GM23338 (cell line): ENCODE data around the gene ITPRIP. TPM values are rescaled to one million over a fixed set of nuclear protein-coding genes. Genes with fewer than 3 reads are reported as not detected.

Experiments
- ATAC-seq: fragments of 200-7000 bp; cut with Tn5 transposase; 3 replicates; pipeline ENCODE4 v1.9.1; 2020
- DNase-seq: peaks from one replicate; pipeline ENCODE4 v3.0.0-alpha.2; 2015; ENCODE audit warnings: low spot score
- H2AFZ ChIP-seq: fragments of 200-600 bp; sonication (generic); 2 replicates; pipeline ENCODE4 v1.8.0; 2016; ENCODE audit warnings: antibody characterized with exemption, mild to moderate bottlenecking, moderate library complexity
- H3F3A ChIP-seq: fragments of 200-600 bp; sonication (generic); replicated peaks from 2 replicates; pipeline ENCODE4 v1.8.0; 2017; ENCODE audit warnings: antibody characterized with exemption, mixed run types, low read depth
- H3K27ac ChIP-seq: fragments of 200-600 bp; sonication (generic); 2 replicates; pipeline ENCODE4 v1.6.1; 2016; ENCODE audit warnings: low read depth
- H3K27me3 ChIP-seq: fragments of 200-600 bp; sonication (generic); 2 replicates; pipeline ENCODE4 v1.8.0; 2016; ENCODE audit warnings: mild to moderate bottlenecking, mixed run types, moderate library complexity; ENCODE audit not compliant: insufficient read depth
- H3K36me3 ChIP-seq: fragments of 200-600 bp; sonication (generic); 2 replicates; pipeline ENCODE4 v1.8.0; 2016; ENCODE audit warnings: mild to moderate bottlenecking; ENCODE audit not compliant: insufficient read depth
- H3K4me1 ChIP-seq: fragments of 200-600 bp; sonication (generic); 2 replicates; pipeline ENCODE4 v1.8.0; 2016; ENCODE audit warnings: mild to moderate bottlenecking, moderate library complexity; ENCODE audit not compliant: insufficient read depth
- H3K4me2 ChIP-seq: fragments of 200-600 bp; sonication (generic); 2 replicates; pipeline ENCODE4 v1.7.1; 2017; ENCODE audit warnings: mixed run types
- H3K4me3 ChIP-seq: fragments of 200-600 bp; sonication (generic); 2 replicates; pipeline ENCODE4 v1.6.1; 2016; ENCODE audit warnings: mixed run types
- H3K79me2 ChIP-seq: fragments of 200-600 bp; sonication (generic); replicated peaks from 2 replicates; pipeline ENCODE4 v1.8.0; 2017; ENCODE audit warnings: mild to moderate bottlenecking; ENCODE audit not compliant: insufficient read depth
- H3K9me2 ChIP-seq: fragments of 200-600 bp; sonication (generic); 2 replicates; pipeline ENCODE4 v1.8.0; 2017; ENCODE audit not compliant: insufficient read depth
- H4K20me1 ChIP-seq: fragments of 200-600 bp; sonication (generic); replicated peaks from 2 replicates; pipeline ENCODE4 v1.8.0; 2017; ENCODE audit warnings: mild to moderate bottlenecking; ENCODE audit not compliant: insufficient read depth
- H3K27ac Mint-ChIP-seq: 2 replicates; pipeline ENCODE4 v1.8.0; 2020; ENCODE audit warnings: inconsistent platforms, mild to moderate bottlenecking, moderate library complexity, mixed read lengths
- H3K27me3 Mint-ChIP-seq: 3 replicates; pipeline ENCODE4 v1.8.0; 2022; ENCODE audit warnings: low read depth, mild to moderate bottlenecking, moderate library complexity, mixed read lengths, inconsistent platforms; ENCODE audit not compliant: insufficient read depth, poor library complexity
- H3K36me3 Mint-ChIP-seq: 3 replicates; pipeline ENCODE4 v1.8.0; 2021; ENCODE audit warnings: low read depth, mild to moderate bottlenecking, inconsistent platforms, moderate library complexity, mixed read lengths
- H3K4me1 Mint-ChIP-seq: 3 replicates; pipeline ENCODE4 v1.8.0; 2020; ENCODE audit warnings: mild to moderate bottlenecking, inconsistent platforms, mixed read lengths
- H3K4me3 Mint-ChIP-seq: 3 replicates; pipeline ENCODE4 v1.8.0; 2021; ENCODE audit warnings: moderate library complexity, mild to moderate bottlenecking, inconsistent platforms, mixed read lengths
- H3K9me3 Mint-ChIP-seq: 3 replicates; pipeline ENCODE4 v1.8.0; 2020; ENCODE audit warnings: moderate library complexity, mild to moderate bottlenecking, inconsistent platforms, mixed read lengths
- CREB1 ChIP-seq: fragments of 250-450 bp; sonication (Bioruptor Pico); IDR thresholded peaks from 2 replicates; pipeline ENCODE4 v1.5.0; 2020; ENCODE audit warnings: low read depth, mild to moderate bottlenecking, moderate library complexity
- EZH2 ChIP-seq: fragments of 200-600 bp; sonication (generic); IDR thresholded peaks from one replicate; pipeline ENCODE4 v1.8.0; 2017; ENCODE audit warnings: antibody characterized with exemption, mild to moderate bottlenecking, low read depth; ENCODE audit not compliant: unreplicated experiment
- JUNB ChIP-seq: IDR thresholded peaks from one replicate; pipeline ENCODE4 v1.6.1; 2016; ENCODE audit warnings: antibody characterized with exemption; ENCODE audit not compliant: unreplicated experiment
- NANOG ChIP-seq: IDR thresholded peaks from 2 replicates; pipeline ENCODE4 v1.6.1; 2016; ENCODE audit warnings: antibody characterized with exemption, borderline replicate concordance
- POLR2AphosphoS5 ChIP-seq: IDR thresholded peaks from 2 replicates; pipeline ENCODE4 v1.6.1; 2016; ENCODE audit warnings: antibody characterized with exemption, low read depth
- ZNF114 ChIP-seq: fragments of 250-450 bp; sonication (Bioruptor Pico); IDR thresholded peaks from 2 replicates; pipeline ENCODE4 v1.5.0; 2020; ENCODE audit warnings: mild to moderate bottlenecking, moderate library complexity
- ZNF331 ChIP-seq: fragments of 250-450 bp; sonication (Bioruptor Pico); IDR thresholded peaks from 2 replicates; pipeline ENCODE4 v1.5.0; 2020; ENCODE audit warnings: low read depth, mild to moderate bottlenecking, moderate library complexity
- polyA plus RNA-seq: library from polyadenylated mRNA; unstranded; fragments of >200 nt; fragmentation: Nextera tagmentation; extraction: Ambion mirVana; gene quantifications from 2 replicates; pipeline ENCODE4 v1.2.1, GENCODE V29; 2016
- total RNA-seq: library from RNA; depleted of rRNA; stranded (reverse); fragments of >200 nt; shearing (Covaris generic); gene quantifications from 2 replicates; pipeline ENCODE4 v1.2.3, GENCODE V29; 2014
- TF ChIP-seq, protein P1 (sequence below): fragments of 250-450 bp; sonication (Bioruptor Pico); IDR thresholded peaks from 2 replicates; pipeline ENCODE4 v1.5.0; 2020; ENCODE audit warnings: mild to moderate bottlenecking, moderate library complexity
- TF ChIP-seq, protein P2 (sequence below), 2 experiments: fragments of 200-600 bp in 1 of 2; sonication (generic) in 1 of 2; conservative IDR thresholded peaks; 2 replicates each; pipeline versions ENCODE4 v1.5.1 to v1.6.1; 2016 to 2017; ENCODE audit warnings: antibody characterized with exemption in 2 of 2, low read depth in 2 of 2, mild to moderate bottlenecking in 2 of 2, moderate library complexity in 1 of 2

The ITPRIP gene
- total and polyA plus RNA-seq, 2 experiments from 2014 or later: 6.9 to 15.2 TPM

DNA sequence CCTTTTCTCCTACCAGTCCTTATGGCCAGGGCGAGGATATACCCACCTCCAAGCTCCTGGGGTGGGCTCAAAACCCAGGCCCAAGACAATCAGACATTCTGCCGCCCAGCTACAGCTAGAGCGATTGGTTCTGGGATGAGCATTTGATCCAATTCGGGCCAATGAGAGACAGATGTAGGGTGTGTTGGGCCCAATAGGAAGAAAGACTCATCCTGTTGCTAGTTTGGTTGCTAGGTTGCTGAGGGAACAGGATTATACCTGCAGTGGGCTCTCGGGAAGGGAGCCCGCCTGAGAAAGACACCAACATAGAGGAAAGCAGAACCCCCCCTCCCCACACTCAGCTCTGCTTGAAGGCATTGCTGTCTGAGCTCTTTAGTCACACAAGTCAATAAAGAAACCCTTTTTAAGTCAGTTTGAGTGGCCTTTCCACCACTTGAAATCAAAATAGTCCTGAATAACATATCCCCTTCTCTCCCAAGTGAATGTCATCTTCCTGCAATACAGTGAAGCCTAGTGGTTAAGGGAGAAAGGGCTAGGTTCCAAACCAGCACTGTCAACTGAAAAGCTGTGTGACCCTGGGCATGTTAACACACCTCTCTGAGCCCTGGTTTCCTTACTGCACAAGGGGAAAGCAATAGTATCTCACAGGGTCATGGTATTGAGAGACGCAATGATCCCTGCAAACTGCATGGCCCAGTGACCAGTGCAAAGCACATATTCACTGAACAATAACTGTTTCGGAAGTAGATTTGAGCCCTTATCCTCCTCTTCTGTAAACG, 21.8 kb downstream of the ITPRIP start:
- H3K4me3 Mint-ChIP-seq: no peak overlapping the region
- DNase-seq: no peak
- Histone ChIP-seq H2AFZ (no peak overlapping the region), H3K27me3 (no peaks in the 10 kb centered on the region), H3K4me2 (peak overlapping the region; percentile 46; the same call in 1 of the 2 replicates), H3K79me2 (peaks cover 52% of the 10 kb centered on the region), H3K4me3 (no peak overlapping the region), H3K4me1 (peaks cover 36% of the 10 kb centered on the region), H3F3A (no peaks in the 10 kb centered on the region), H3K36me3 (no peaks in the 10 kb centered on the region), H3K9me2 (no peaks in the 10 kb centered on the region), H3K27ac (no peak overlapping the region), H4K20me1 (peaks cover 18% of the 10 kb centered on the region)
- H3K27ac Mint-ChIP-seq: no peak overlapping the region
- H3K27me3 Mint-ChIP-seq: peaks cover 12% of the 10 kb centered on the region
- TF ChIP-seq EZH2 (no peak), POLR2AphosphoS5 (no peak), ZNF114 (CRISPR knock-in tag) (no peak), JUNB (no peak), CREB1 (CRISPR knock-in tag) (no peak), NANOG (no peak), ZNF331 (CRISPR knock-in tag) (no peak)
- TF ChIP-seq, protein P1, sequence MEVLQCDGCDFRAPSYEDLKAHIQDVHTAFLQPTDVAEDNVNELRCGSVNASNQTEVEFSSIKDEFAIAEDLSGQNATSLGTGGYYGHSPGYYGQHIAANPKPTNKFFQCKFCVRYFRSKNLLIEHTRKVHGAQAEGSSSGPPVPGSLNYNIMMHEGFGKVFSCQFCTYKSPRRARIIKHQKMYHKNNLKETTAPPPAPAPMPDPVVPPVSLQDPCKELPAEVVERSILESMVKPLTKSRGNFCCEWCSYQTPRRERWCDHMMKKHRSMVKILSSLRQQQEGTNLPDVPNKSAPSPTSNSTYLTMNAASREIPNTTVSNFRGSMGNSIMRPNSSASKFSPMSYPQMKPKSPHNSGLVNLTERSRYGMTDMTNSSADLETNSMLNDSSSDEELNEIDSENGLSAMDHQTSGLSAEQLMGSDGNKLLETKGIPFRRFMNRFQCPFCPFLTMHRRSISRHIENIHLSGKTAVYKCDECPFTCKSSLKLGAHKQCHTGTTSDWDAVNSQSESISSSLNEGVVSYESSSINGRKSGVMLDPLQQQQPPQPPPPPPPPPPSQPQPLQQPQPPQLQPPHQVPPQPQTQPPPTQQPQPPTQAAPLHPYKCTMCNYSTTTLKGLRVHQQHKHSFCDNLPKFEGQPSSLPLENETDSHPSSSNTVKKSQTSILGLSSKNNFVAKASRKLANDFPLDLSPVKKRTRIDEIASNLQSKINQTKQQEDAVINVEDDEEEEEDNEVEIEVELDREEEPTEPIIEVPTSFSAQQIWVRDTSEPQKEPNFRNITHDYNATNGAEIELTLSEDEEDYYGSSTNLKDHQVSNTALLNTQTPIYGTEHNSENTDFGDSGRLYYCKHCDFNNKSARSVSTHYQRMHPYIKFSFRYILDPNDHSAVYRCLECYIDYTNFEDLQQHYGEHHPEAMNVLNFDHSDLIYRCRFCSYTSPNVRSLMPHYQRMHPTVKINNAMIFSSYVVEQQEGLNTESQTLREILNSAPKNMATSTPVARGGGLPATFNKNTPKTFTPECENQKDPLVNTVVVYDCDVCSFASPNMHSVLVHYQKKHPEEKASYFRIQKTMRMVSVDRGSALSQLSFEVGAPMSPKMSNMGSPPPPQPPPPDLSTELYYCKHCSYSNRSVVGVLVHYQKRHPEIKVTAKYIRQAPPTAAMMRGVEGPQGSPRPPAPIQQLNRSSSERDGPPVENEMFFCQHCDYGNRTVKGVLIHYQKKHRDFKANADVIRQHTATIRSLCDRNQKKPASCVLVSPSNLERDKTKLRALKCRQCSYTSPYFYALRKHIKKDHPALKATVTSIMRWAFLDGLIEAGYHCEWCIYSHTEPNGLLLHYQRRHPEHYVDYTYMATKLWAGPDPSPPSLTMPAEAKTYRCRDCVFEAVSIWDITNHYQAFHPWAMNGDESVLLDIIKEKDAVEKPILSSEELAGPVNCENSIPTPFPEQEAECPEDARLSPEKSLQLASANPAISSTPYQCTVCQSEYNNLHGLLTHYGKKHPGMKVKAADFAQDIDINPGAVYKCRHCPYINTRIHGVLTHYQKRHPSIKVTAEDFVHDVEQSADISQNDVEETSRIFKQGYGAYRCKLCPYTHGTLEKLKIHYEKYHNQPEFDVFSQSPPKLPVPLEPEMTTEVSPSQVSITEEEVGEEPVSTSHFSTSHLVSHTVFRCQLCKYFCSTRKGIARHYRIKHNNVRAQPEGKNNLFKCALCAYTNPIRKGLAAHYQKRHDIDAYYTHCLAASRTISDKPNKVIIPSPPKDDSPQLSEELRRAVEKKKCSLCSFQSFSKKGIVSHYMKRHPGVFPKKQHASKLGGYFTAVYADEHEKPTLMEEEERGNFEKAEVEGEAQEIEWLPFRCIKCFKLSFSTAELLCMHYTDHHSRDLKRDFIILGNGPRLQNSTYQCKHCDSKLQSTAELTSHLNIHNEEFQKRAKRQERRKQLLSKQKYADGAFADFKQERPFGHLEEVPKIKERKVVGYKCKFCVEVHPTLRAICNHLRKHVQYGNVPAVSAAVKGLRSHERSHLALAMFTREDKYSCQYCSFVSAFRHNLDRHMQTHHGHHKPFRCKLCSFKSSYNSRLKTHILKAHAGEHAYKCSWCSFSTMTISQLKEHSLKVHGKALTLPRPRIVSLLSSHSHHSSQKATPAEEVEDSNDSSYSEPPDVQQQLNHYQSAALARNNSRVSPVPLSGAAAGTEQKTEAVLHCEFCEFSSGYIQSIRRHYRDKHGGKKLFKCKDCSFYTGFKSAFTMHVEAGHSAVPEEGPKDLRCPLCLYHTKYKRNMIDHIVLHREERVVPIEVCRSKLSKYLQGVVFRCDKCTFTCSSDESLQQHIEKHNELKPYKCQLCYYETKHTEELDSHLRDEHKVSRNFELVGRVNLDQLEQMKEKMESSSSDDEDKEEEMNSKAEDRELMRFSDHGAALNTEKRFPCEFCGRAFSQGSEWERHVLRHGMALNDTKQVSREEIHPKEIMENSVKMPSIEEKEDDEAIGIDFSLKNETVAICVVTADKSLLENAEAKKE: no peak
- TF ChIP-seq, protein P2, sequence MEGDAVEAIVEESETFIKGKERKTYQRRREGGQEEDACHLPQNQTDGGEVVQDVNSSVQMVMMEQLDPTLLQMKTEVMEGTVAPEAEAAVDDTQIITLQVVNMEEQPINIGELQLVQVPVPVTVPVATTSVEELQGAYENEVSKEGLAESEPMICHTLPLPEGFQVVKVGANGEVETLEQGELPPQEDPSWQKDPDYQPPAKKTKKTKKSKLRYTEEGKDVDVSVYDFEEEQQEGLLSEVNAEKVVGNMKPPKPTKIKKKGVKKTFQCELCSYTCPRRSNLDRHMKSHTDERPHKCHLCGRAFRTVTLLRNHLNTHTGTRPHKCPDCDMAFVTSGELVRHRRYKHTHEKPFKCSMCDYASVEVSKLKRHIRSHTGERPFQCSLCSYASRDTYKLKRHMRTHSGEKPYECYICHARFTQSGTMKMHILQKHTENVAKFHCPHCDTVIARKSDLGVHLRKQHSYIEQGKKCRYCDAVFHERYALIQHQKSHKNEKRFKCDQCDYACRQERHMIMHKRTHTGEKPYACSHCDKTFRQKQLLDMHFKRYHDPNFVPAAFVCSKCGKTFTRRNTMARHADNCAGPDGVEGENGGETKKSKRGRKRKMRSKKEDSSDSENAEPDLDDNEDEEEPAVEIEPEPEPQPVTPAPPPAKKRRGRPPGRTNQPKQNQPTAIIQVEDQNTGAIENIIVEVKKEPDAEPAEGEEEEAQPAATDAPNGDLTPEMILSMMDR (conservative IDR thresholded peaks at IDR 0.05; ENCODE audit: low read depth in 2 of 2): no peak
- peaks cover 40% of the 10 kb centered on the region for H3K4me1 Mint-ChIP-seq
- peak; percentile 17; the same call in 2 of the 3 replicates for ATAC-seq
- peaks cover 53% of the 10 kb centered on the region for H3K36me3 Mint-ChIP-seq
- H3K9me3 Mint-ChIP-seq: no peaks in the 10 kb centered on the region; the same call in 2 of the 3 replicates
